Smooth muscle cell (in vitro differentiated cells): Measurements from ENCODE around the gene MKRN1. TPM values are rescaled to one million over a fixed set of nuclear protein-coding genes. Genes with fewer than 3 reads are reported as not detected.

ENCODE experiments used
- DNase-seq: peaks from one replicate; lab custom pipeline; 2025; ENCODE audit not compliant: unreplicated experiment; lab: John Stamatoyannopoulos, UW
- H2AFZ ChIP-seq: fragments of 200-600 bp; sonication (generic); 2 replicates; pipeline ENCODE4 v1.6.0; 2016; ENCODE audit warnings: antibody characterized with exemption, low read depth, mild to moderate bottlenecking
- H3F3A ChIP-seq: fragments of 200-600 bp; sonication (generic); 2 replicates; pipeline ENCODE4 v1.6.0; 2017; ENCODE audit warnings: antibody characterized with exemption, low read depth
- H3K27ac ChIP-seq: fragments of 200-600 bp; sonication (generic); 2 replicates; pipeline ENCODE4 v1.5.1; 2016; ENCODE audit warnings: low read depth, mild to moderate bottlenecking
- H3K27me3 ChIP-seq: fragments of 200-600 bp; sonication (generic); 2 replicates; pipeline ENCODE4 v1.6.1; 2016; ENCODE audit warnings: low read depth, mild to moderate bottlenecking
- H3K36me3 ChIP-seq: fragments of 200-600 bp; sonication (generic); 2 replicates; pipeline ENCODE4 v1.5.1; 2016; ENCODE audit warnings: low read depth
- H3K4me1 ChIP-seq: fragments of 200-600 bp; sonication (generic); 2 replicates; pipeline ENCODE4 v1.5.1; 2016; ENCODE audit warnings: low read depth
- H3K4me2 ChIP-seq: fragments of 200-600 bp; sonication (generic); 2 replicates; pipeline ENCODE4 v1.6.0; 2016; ENCODE audit warnings: mild to moderate bottlenecking
- H3K4me3 ChIP-seq: fragments of 200-600 bp; sonication (generic); 2 replicates; pipeline ENCODE4 v1.5.1; 2016; ENCODE audit warnings: mild to moderate bottlenecking
- H3K79me2 ChIP-seq: fragments of 200-600 bp; sonication (generic); 2 replicates; pipeline ENCODE4 v1.6.0; 2016; ENCODE audit warnings: low read depth, mild to moderate bottlenecking
- H3K9ac ChIP-seq: fragments of 200-600 bp; sonication (generic); 2 replicates; pipeline ENCODE4 v1.6.0; 2016; ENCODE audit warnings: low read depth
- H3K9me3 ChIP-seq: fragments of 200-600 bp; sonication (generic); replicated peaks from 2 replicates; pipeline ENCODE4 v1.5.1; 2016; ENCODE audit warnings: low read depth
- H4K20me1 ChIP-seq: fragments of 200-600 bp; sonication (generic); 2 replicates; pipeline ENCODE4 v1.6.0; 2016; ENCODE audit warnings: low read depth
- CTCF ChIP-seq: fragments of 200-600 bp; sonication (generic); IDR thresholded peaks from 2 replicates; pipeline ENCODE4 v1.5.1; 2017; ENCODE audit warnings: borderline replicate concordance, mild to moderate bottlenecking, antibody characterized with exemption; ENCODE audit not compliant: insufficient read depth, poor library complexity, severe bottlenecking
- WGBS: methylation state at CpG from one replicate; pipeline ENCODE4 v1.1.7; 2016; ENCODE audit warnings: low lambda C conversion rate; 5-methylcytosine and 5-hydroxymethylcytosine counted together
- polyA plus RNA-seq: library from polyadenylated mRNA; unstranded; fragments of >200 nt; fragmentation: Nextera tagmentation; extraction: Ambion mirVana; gene quantifications from 2 replicates; pipeline ENCODE4 v1.2.1, GENCODE V29; 2016
- total RNA-seq: library from RNA; depleted of rRNA; stranded (reverse); fragments of >200 nt; gene quantifications from 2 replicates; pipeline ENCODE4 v1.2.3, GENCODE V29; 2014

Gene MKRN1
- total and polyA plus RNA-seq, 2 experiments from 2014 or later, result 50.2 to 52.4 TPM

GRCh38 chr7:140463111-140463510 is 16.2 kb downstream of the MKRN1 start:
- no peaks in the 10 kb centered on the region for H3F3A ChIP-seq
- H3K27me3 ChIP-seq, result no peaks in the 10 kb centered on the region
- peaks cover 83% of the 10 kb centered on the region for H4K20me1 ChIP-seq
- TF ChIP-seq CTCF, result no peak
- no peak overlapping the region for H3K4me3 ChIP-seq
- H3K79me2 ChIP-seq, result peaks cover 20% of the 10 kb centered on the region
- DNase-seq, result no peak
- WGBS, result 96% methylated on average over 2 of the region's 2 CpGs
- no peak overlapping the region for H2AFZ ChIP-seq
- no peak overlapping the region for H3K4me2 ChIP-seq
- peaks cover 12% of the 10 kb centered on the region for H3K36me3 ChIP-seq
- H3K27ac ChIP-seq, result no peak overlapping the region
- H3K9ac ChIP-seq, result no peak overlapping the region
- peaks cover 12% of the 10 kb centered on the region for H3K4me1 ChIP-seq
- no peaks in the 10 kb centered on the region for H3K9me3 ChIP-seq

- Histone ChIP-seq H3K36me3 (peaks cover 24% of the 10 kb centered on the region), H4K20me1 (peaks cover 74% of the 10 kb centered on the region), H3F3A (no peaks in the 10 kb centered on the region), H3K27me3 (no peaks in the 10 kb centered on the region), H3K4me1 (peaks cover 26% of the 10 kb centered on the region), H3K9me3 (no peaks in the 10 kb centered on the region), H3K27ac (no peak overlapping the region), H3K4me3 (no peak overlapping the region), H3K79me2 (no peaks in the 10 kb centered on the region), H3K9ac (no peak overlapping the region), H3K4me2 (no peak overlapping the region), H2AFZ (no peak overlapping the region)
- no peak for TF ChIP-seq CTCF
- 97% methylated on average over 8 of the region's 8 CpGs for WGBS
- DNase-seq, result no peak
These were observed 20.4 kb downstream of the MKRN1 start for GRCh38 chr7:140458916-140459315.

GRCh38 chr7:140458201-140458600 is 21.1 kb downstream of the MKRN1 start:
- 94% methylated on average over 3 of the region's 3 CpGs for WGBS
- Histone ChIP-seq H3K36me3 (peaks cover 27% of the 10 kb centered on the region), H3K79me2 (no peaks in the 10 kb centered on the region), H3K4me2 (no peak overlapping the region), H3F3A (no peaks in the 10 kb centered on the region), H3K4me3 (no peak overlapping the region), H3K27me3 (no peaks in the 10 kb centered on the region), H3K4me1 (peaks cover 26% of the 10 kb centered on the region), H4K20me1 (peaks cover 75% of the 10 kb centered on the region), H3K27ac (no peak overlapping the region), H2AFZ (no peak overlapping the region), H3K9me3 (no peaks in the 10 kb centered on the region), H3K9ac (no peak overlapping the region)
- no peak for TF ChIP-seq CTCF
- DNase-seq, result no peak

- Histone ChIP-seq H3K27me3 (no peaks in the 10 kb centered on the region), H3K27ac (no peak overlapping the region), H3K4me1 (peaks cover 26% of the 10 kb centered on the region), H3K4me3 (no peak overlapping the region), H2AFZ (no peak overlapping the region), H3K9me3 (no peaks in the 10 kb centered on the region), H3K9ac (no peak overlapping the region), H3K36me3 (peaks cover 27% of the 10 kb centered on the region), H3F3A (no peaks in the 10 kb centered on the region), H3K79me2 (no peaks in the 10 kb centered on the region), H3K4me2 (no peak overlapping the region), H4K20me1 (peaks cover 67% of the 10 kb centered on the region)
- no peak for TF ChIP-seq CTCF
- WGBS, result 94% methylated on average over 9 of the region's 9 CpGs
- no peak for DNase-seq
These were observed 22.7 kb downstream of the MKRN1 start for GRCh38 chr7:140456551-140457051.
